Stimulated activated CD4-positive, alpha-beta T cell treated with anti-CD3 and anti-CD28 coated beads, Interleukin-4, amount 100 ng/mL, for 24 hours (primary cell): ENCODE measurements around the gene CDK5RAP2.

Experiments used
- DNase-seq: peaks from one replicate; pipeline ENCODE4 v3.0.0-alpha.2; 2020

CDK5RAP2 gene

GRCh38 chr9:120433701-120434100 is 146.3 kb downstream of the CDK5RAP2 start:
- no peak for DNase-seq

GRCh38 chr9:120432600-120432999 is 147.4 kb downstream of the CDK5RAP2 start:
- no peak for DNase-seq

GRCh38 chr9:120431268-120431667 is 148.7 kb downstream of the CDK5RAP2 start:
- DNase-seq: no peak

- no peak for DNase-seq
Measured at GRCh38 chr9:120424248-120424647, 155.7 kb downstream of the CDK5RAP2 start.

DNA sequence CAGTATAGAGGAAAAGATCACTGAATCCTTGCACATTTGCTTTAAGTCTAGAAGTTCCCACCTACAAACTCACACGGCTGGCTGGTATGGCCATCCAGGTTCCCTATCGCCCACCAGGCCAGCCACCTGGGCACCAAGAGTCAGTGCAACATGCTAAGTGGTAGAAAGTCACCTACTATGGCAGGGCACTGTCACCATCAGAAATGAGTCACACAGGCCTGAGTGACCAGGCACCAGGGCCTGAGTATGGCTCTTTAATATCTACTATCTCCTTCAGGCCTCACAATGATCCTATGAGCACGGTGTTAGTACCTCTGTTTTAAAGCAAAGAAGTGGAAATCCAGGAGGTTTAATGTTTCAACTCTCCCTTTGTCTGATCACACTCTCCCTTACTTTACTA is 156.2 kb downstream of the CDK5RAP2 start:
- DNase-seq: no peak

DNA sequence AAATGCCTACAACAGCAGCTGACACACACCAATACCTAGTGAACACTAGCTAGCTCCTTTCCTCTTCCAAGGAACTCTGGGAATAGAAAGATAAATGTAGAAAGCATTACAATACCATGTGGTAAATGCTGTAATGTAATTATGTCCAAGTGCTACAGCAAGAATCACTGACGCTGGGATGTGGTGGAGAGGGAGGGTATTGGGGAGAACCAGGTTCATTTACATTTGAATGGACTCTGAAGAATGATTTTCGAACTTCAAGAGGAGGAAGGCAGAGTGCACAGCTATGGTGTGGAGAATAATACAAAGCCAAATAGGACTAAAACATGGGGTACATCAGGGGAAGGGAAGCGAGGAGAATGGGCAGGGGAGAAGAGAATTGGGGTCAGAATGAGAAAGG is 158.0 kb downstream of the CDK5RAP2 start:
- no peak for DNase-seq

DNA sequence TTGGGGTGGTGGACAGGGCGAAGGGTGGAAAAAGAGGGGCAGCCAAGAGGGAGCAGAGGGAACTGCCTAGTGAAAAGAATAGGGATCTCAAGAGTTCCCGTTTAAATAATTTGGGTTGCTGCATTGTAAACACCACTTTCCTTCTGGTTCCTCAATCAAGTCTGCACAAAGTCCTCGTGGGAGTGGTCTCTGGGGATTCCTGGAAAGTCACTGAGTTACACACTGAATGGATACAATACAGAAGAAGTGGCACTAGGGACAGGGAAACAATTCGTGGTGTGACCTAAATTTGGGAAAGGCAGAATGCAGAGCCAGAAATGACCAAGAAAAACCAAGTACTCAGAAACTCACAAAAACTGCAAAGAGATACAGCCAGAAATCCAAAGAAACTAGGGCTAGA is 161.7 kb downstream of the CDK5RAP2 start:
- no peak for DNase-seq

GRCh38 chr9:120416781-120417427 is 163.1 kb downstream of the CDK5RAP2 start:
- no peak for DNase-seq

DNA sequence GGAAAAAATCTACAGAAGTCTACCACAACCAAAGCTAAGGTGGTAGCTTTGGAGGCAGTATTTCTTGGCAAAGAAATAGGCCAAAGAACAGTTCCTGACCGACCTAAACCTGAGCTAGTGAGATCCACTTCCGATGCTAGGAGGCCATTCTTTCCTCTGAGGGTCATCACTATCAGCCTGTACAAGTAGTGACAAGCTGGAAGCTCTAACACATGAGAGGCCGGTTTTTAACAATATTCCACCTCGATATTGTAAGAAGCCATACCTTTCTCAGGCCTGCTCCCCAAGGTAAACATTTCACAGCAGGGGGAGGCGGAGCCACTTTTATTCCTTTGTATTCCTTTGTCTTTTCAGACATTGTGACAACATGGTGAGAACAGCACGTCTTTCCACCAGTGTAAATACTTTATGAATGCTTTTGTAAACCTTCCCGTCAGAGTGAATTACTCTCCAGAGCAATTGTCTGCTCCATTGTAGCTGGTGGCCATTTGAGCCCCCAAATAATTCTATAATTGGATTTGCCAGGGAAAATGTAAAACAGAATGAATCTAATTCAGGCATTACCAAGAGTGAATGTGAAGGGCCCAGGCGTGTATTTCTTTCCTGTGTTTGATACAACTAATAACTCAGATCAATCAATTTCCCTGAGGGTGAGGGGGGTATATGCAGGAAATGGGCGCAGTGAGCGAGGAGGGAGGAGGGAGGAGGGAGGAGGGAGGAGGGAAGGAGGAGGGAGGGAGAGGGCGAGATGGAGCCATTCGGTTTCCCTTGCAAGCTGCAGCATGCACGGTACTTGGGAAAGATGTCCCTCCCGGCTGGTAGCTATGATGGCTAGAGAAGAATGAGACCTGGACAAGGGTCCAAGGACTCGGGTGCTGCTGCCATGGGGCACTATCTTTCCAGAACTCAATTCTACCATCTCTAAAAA is 166.6 kb downstream of the CDK5RAP2 start:
- no peak for DNase-seq

DNA sequence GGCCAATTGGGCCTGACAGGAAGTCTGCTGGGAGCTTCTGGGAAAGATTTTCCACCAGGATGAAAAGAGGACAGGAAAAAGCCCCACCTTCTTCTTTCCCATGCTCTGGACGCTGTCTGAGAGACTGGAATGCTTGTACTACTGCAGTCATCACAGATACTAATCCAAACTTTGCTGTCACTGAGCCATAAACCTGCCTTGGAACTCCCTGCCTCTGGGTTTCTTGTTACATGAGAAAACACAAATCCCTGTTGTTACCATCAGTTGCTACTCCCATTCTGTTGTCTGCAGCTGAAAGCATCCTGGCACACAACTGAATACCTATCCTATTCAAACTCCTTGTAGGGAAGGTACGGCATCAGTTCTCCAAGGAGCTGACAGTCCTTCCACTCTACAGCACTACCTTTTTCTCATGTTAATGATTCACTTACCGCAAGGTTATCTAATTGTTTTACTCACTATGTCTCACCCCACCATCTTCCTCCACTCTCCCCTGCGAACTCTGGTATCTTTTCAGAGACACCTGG is 167.5 kb downstream of the CDK5RAP2 start:
- DNase-seq: no peak

DNA sequence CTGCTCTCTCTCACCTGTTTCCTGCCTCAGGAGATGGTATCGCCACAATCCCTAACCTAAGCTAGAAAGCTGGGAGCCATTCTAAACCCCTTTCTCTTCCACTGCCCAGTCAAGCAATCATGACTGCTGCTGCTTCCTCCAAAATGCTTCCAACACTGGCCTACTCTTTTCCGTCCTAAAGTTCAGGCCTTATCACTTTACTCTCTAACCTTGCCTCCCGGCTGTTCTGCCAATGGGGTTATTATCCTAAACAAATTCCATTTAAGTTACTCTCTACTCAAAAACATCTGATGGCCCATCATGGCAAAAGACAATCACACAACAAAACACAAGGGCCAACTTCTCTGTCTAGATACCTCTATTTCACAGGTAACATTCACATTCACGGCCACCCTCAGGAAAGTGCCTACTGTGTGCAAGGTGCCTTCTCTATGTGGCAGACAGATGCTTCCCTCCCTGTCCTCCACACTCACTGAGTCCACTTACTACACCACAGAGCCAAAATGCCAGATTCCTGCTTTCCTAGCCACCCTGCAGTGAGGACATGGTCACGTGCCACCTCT is 168.0 kb downstream of the CDK5RAP2 start:
- DNase-seq: no peak

GRCh38 chr9:120410925-120411501 is 169.0 kb downstream of the CDK5RAP2 start:
- DNase-seq: no peak

GRCh38 chr9:120408680-120409258 is 171.2 kb downstream of the CDK5RAP2 start:
- DNase-seq: no peak

DNA sequence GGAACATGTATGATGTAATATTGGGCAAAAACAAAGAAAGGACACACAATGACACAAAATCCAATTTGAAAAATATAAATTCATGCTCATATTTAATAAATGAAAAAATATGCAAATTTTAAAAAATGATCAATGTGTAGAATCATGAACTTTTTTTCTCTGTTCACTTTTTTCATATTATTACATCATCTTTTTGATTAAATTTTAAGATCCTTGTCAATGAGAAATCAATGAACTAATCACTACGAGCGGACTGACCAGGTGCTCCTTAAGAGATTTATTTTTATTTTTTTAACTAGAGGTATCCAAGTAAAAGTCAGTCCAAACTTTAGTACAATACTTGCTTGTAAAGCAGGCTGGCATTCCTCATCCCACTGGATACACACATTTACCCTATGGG is 174.1 kb downstream of the CDK5RAP2 start:
- DNase-seq: no peak

DNA sequence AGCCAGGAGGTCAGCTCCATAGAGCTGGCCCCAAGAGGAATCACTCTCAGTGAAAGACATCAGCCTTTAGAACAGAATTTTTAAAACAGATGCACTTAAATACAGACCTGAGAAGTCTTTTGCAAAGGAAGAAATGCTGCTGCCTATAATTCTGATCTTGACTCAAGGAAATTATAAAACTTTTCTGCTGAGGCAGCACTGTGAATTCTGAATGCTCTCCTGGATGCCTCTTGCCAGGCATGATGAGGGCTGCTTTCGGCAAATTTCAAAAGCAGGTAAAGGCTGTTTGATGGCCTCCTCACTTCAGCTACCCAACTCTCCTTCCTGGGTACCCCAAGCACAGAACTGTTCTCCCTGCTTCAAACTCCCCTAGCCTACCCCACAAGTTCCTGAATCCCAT is 174.8 kb downstream of the CDK5RAP2 start:
- DNase-seq: no peak

DNA sequence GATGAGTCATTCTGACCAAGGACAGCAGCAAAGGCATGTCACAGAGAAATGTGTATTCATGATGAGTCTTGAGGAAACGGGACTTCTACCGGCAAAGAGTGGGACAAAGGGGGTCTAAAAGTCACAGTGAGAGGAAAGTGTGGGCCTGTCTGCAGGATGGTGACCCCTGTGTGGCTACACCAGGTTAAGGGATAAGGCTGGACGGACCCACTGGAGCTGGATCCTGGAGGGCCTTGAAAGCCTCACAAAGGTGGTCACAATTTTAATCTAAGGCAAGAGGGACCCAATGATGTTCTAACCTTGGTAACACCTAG is 176.5 kb downstream of the CDK5RAP2 start:
- no peak for DNase-seq

- no peak for DNase-seq
Measured at GRCh38 chr9:120402741-120403542, 177.0 kb downstream of the CDK5RAP2 start.

DNA sequence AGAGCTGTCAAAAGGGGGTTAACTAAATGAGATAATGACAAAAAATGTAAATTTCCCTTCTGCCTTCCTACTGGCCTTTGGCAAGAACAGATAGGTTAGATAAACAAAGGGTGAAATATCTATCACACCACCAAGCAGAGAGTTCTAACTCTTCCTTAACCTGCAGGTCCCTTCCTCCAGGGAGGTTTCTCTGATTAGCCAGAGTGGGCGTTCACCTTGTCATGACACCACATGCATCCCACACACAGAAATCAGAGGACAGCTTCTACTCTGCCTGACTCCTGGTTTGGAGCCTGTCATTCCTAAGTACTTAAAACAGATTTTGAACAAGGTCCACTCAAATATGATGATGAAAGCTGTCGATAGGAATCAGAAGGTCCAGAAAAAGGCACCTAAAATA is 180.0 kb downstream of the CDK5RAP2 start:
- no peak for DNase-seq

DNA sequence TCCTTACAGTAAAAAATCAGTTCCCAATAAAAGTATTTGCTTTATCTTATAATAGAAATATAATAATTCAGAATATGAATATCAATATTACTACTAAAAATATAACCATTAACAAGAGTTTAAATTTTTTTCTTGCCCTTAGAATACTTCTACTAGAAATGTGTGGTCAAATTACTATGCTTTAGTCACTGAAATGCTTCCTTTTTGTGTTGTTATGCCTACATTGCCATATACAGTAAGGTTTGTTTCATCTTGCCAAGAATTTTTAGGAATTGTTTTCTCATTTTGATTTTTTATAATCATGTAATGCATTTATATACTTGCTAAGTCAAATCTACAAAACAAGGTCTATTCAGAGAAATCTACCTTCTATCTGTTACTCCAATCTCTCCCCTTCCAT is 181.7 kb downstream of the CDK5RAP2 start:
- DNase-seq: no peak

- DNase-seq: no peak
Measured at GRCh38 chr9:120397453-120397852, 182.5 kb downstream of the CDK5RAP2 start.

GRCh38 chr9:120396931-120397330 is 183.0 kb downstream of the CDK5RAP2 start:
- DNase-seq: no peak

- no peak for DNase-seq
Measured at GRCh38 chr9:120396418-120396817, 183.5 kb downstream of the CDK5RAP2 start.
